H1 (cell line): Measurements from ENCODE around the gene PLXNB2. TPM values are rescaled to one million over a fixed set of nuclear protein-coding genes. Genes with fewer than 3 reads are reported as not detected.

Source experiments
- CTCF ChIA-PET: fragments of 300-600 bp; sonication (Branson Sonifier 250); formaldehyde crosslinking; loops from one replicate; lab custom pipeline; 2021; ENCODE audit not compliant: partially characterized antibody; lab: Charles Lee
- POLR2A ChIA-PET: fragments of 300-600 bp; sonication (Branson Sonifier 250); formaldehyde crosslinking; loops from one replicate; lab custom pipeline; 2021; ENCODE audit warnings: inconsistent platforms; ENCODE audit not compliant: partially characterized antibody; lab: Charles Lee
- DNase-seq, 2 experiments: peaks; one replicate each; pipeline versions ENCODE4 v3.0.0 to v3.0.0-alpha.2; 2010 to 2022; ENCODE audit warnings: low spot score in 2 of 2, low read depth in 1 of 2, mixed read lengths in 1 of 2
- FAIRE-seq: peaks from 2 replicates; lab custom pipeline; 2011; peaks lifted over from hg19 to GRCh38; lab: Jason Lieb, UNC
- H2AFZ ChIP-seq: 2 replicates; pipeline ENCODE4 v1.8.1; 2012; ENCODE audit warnings: low read length, inconsistent platforms
- H2AK5ac ChIP-seq: 2 replicates; pipeline ENCODE4 v1.6.1; 2013; ENCODE audit warnings: low read depth, low read length
- H2BK120ac ChIP-seq: replicated peaks from 2 replicates; pipeline ENCODE3; 2013; ENCODE audit warnings: low read depth, low read length, inconsistent platforms
- H2BK12ac ChIP-seq: 2 replicates; pipeline ENCODE4 v1.6.1; 2013; ENCODE audit warnings: low read depth, low read length
- H2BK15ac ChIP-seq: 2 replicates; pipeline ENCODE4 v1.6.1; 2013; ENCODE audit warnings: low read length
- H2BK20ac ChIP-seq: 2 replicates; pipeline ENCODE4 v1.6.1; 2013; ENCODE audit warnings: low read length
- H2BK5ac ChIP-seq: 2 replicates; pipeline ENCODE4 v1.6.1; 2013; ENCODE audit warnings: low read depth, low read length
- H3K14ac ChIP-seq: 2 replicates; pipeline ENCODE4 v1.6.1; 2013; ENCODE audit warnings: inconsistent platforms; ENCODE audit not compliant: insufficient read length
- H3K18ac ChIP-seq: 2 replicates; pipeline ENCODE4 v1.6.1; 2013; ENCODE audit warnings: low read length; ENCODE audit errors: extremely low read depth
- H3K23ac ChIP-seq: 2 replicates; pipeline ENCODE4 v1.6.1; 2013; ENCODE audit warnings: inconsistent platforms; ENCODE audit not compliant: insufficient read length
- H3K23me2 ChIP-seq: 2 replicates; pipeline ENCODE4 v1.6.1; 2013; ENCODE audit warnings: low read depth, low read length
- H3K27ac ChIP-seq: 2 replicates; pipeline ENCODE4 v1.6.1; 2011; ENCODE audit warnings: low read depth, low read length, inconsistent platforms
- H3K27me3 ChIP-seq, 4 experiments: replicated peaks in 1 of 4; 1 replicate in 1 of 4; 2 replicates in 3 of 4; pipeline versions ENCODE4 v1.6.1 to v1.8.1; 2011 to 2013; ENCODE audit warnings: low read length in 3 of 4, mild to moderate bottlenecking in 3 of 4, inconsistent platforms in 2 of 4, mixed read lengths in 2 of 4, moderate library complexity in 1 of 4; ENCODE audit not compliant: control insufficient read depth in 3 of 4, insufficient read depth in 3 of 4; ENCODE audit errors: extremely low read depth in 1 of 4
- H3K36me3 ChIP-seq, 4 experiments: 2 replicates each; pipeline versions ENCODE4 v1.6.1 to v1.8.1; 2011 to 2013; ENCODE audit warnings: mild to moderate bottlenecking in 4 of 4, low read length in 3 of 4, moderate library complexity in 2 of 4, control low read depth in 1 of 4, inconsistent platforms in 1 of 4; ENCODE audit not compliant: insufficient read depth in 4 of 4, control insufficient read depth in 2 of 4
- H3K4ac ChIP-seq: replicated peaks from 2 replicates; pipeline ENCODE3; 2013; ENCODE audit warnings: low read length, low read depth, mixed read lengths, inconsistent platforms; ENCODE audit not compliant: insufficient read length
- H3K4me1 ChIP-seq, 4 experiments: replicated peaks in 1 of 4; 1 replicate in 1 of 4; 2 replicates in 3 of 4; pipeline versions ENCODE4 v1.6.1 to v1.8.1; 2011 to 2013; ENCODE audit warnings: low read length in 3 of 4, inconsistent platforms in 2 of 4, mixed read lengths in 1 of 4; ENCODE audit not compliant: insufficient read depth in 4 of 4, control insufficient read depth in 3 of 4
- H3K4me2 ChIP-seq, 2 experiments: 2 replicates each; pipeline versions ENCODE4 v1.6.1 to v1.8.1; 2011 to 2013; ENCODE audit warnings: low read depth in 2 of 2, low read length in 2 of 2, control low read depth in 1 of 2, inconsistent platforms in 1 of 2, mild to moderate bottlenecking in 1 of 2; ENCODE audit not compliant: insufficient read depth in 1 of 2
- H3K4me3 ChIP-seq, 4 experiments: fragments of 200-600, 300-600 bp in 1 of 4; sonication (generic), shearing (Covaris generic), sonication (Bioruptor Twin) in 1 of 4; 2 replicates each; pipeline versions ENCODE4 v1.5.1 to v1.8.1; 2011 to 2016; ENCODE audit warnings: low read length in 4 of 4, low read depth in 3 of 4, control low read depth in 2 of 4, inconsistent platforms in 2 of 4, mild to moderate bottlenecking in 2 of 4, mixed read lengths in 1 of 4, moderate library complexity in 1 of 4; ENCODE audit not compliant: insufficient read depth in 2 of 4; ENCODE audit errors: extremely low read depth in 1 of 4
- H3K56ac ChIP-seq: replicated peaks from 2 replicates; pipeline ENCODE3; 2013; ENCODE audit warnings: low read depth, mild to moderate bottlenecking, mixed read lengths, low read length, inconsistent platforms; ENCODE audit not compliant: insufficient read length
- H3K79me1 ChIP-seq: 2 replicates; pipeline ENCODE4 v1.6.1; 2013; ENCODE audit warnings: low read depth, low read length, control low read depth
- H3K79me2 ChIP-seq, 2 experiments: 2 replicates each; pipeline versions ENCODE4 v1.6.1 to v1.8.1; 2012 to 2013; ENCODE audit warnings: low read length in 2 of 2, mild to moderate bottlenecking in 2 of 2, inconsistent platforms in 1 of 2; ENCODE audit not compliant: insufficient read depth in 2 of 2, control insufficient read depth in 1 of 2
- H3K9ac ChIP-seq, 4 experiments: replicated peaks in 1 of 4; 1 replicate in 1 of 4; 2 replicates in 3 of 4; pipeline versions ENCODE4 v1.6.1 to v1.8.1; 2011 to 2013; ENCODE audit warnings: low read depth in 3 of 4, low read length in 3 of 4, control low read depth in 2 of 4, mild to moderate bottlenecking in 2 of 4, moderate library complexity in 2 of 4, inconsistent platforms in 1 of 4; ENCODE audit errors: extremely low read depth in 1 of 4
- H3K9me3 ChIP-seq, 2 experiments: 2 replicates each; pipeline versions ENCODE4 v1.6.1 to v1.8.1; 2012 to 2013; ENCODE audit warnings: mild to moderate bottlenecking in 2 of 2, moderate library complexity in 2 of 2, control low read depth in 1 of 2, inconsistent platforms in 1 of 2, low read depth in 1 of 2, low read length in 1 of 2, mixed read lengths in 1 of 2; ENCODE audit not compliant: insufficient read depth in 2 of 2
- H4K20me1 ChIP-seq, 2 experiments: replicated peaks in 1 of 2; 2 replicates each; pipeline versions ENCODE3 to v1.8.1; 2011 to 2013; ENCODE audit warnings: inconsistent platforms in 2 of 2, low read length in 2 of 2, mild to moderate bottlenecking in 1 of 2; ENCODE audit not compliant: insufficient read depth in 2 of 2, control insufficient read depth in 1 of 2
- H4K5ac ChIP-seq: 2 replicates; pipeline ENCODE4 v1.6.1; 2013; ENCODE audit warnings: low read length, low read depth, mixed read lengths, inconsistent platforms; ENCODE audit not compliant: insufficient read length
- H4K8ac ChIP-seq: 2 replicates; pipeline ENCODE4 v1.8.0; 2013; ENCODE audit warnings: mild to moderate bottlenecking, moderate library complexity, low read length, inconsistent platforms; ENCODE audit not compliant: insufficient read depth; ENCODE audit errors: extremely low read depth
- H4K91ac ChIP-seq: replicated peaks from 2 replicates; pipeline ENCODE3; 2013; ENCODE audit warnings: low read length, mixed read lengths, inconsistent platforms; ENCODE audit not compliant: insufficient read length
- EGR1 ChIP-seq: IDR thresholded peaks from 2 replicates; pipeline ENCODE4 v1.6.1; 2011; ENCODE audit warnings: low read depth, low read length, borderline replicate concordance
- EZH2 ChIP-seq: fragments of 200-600 bp; sonication (generic); IDR thresholded peaks from 2 replicates; pipeline ENCODE4 v1.7.1; 2012; ENCODE audit warnings: low read depth, mild to moderate bottlenecking, moderate library complexity, low read length, inconsistent platforms; ENCODE audit not compliant: severe bottlenecking
- FOSL1 ChIP-seq: IDR thresholded peaks from 2 replicates; pipeline ENCODE4 v1.6.1; 2011; ENCODE audit warnings: mild to moderate bottlenecking, low read depth, low read length, moderate library complexity; ENCODE audit not compliant: insufficient read depth
- GTF2F1 ChIP-seq: IDR thresholded peaks from 2 replicates; pipeline ENCODE4 v1.6.1; 2012; ENCODE audit warnings: low read depth, low read length, improper control_type of control experiment, borderline replicate concordance
- NANOG ChIP-seq: IDR thresholded peaks from 2 replicates; pipeline ENCODE4 v1.6.1; 2011; ENCODE audit warnings: low read length, low read depth, mild to moderate bottlenecking, inconsistent platforms; ENCODE audit not compliant: insufficient read depth, poor library complexity, severe bottlenecking
- SIN3A ChIP-seq, 2 experiments: IDR thresholded peaks in 1 of 2; conservative IDR thresholded peaks in 1 of 2; 2 replicates each; pipeline ENCODE4 v1.6.1; 2011 to 2012; ENCODE audit warnings: low read length in 2 of 2, improper control_type of control experiment in 1 of 2, low read depth in 1 of 2, mild to moderate bottlenecking in 1 of 2
- TBP ChIP-seq: IDR thresholded peaks from 2 replicates; pipeline ENCODE4 v1.6.1; 2011; ENCODE audit warnings: low read depth, low read length, improper control_type of control experiment
- ZNF274 ChIP-seq: IDR thresholded peaks from 2 replicates; pipeline ENCODE4 v1.7.0; 2012; ENCODE audit warnings: low read length, borderline replicate concordance; ENCODE audit errors: extremely low read depth
- WGBS, 2 experiments: shearing (Covaris generic) in 1 of 2; methylation state at CpG; one replicate each; pipeline versions ENCODE4 v1.1.6 to v1.1.7; 2013 to 2015; ENCODE audit warnings: low lambda C conversion rate in 2 of 2, mixed read lengths in 2 of 2, inconsistent platforms in 1 of 2, low coverage in 1 of 2, missing lambda C conversion rate in 1 of 2; ENCODE audit not compliant: insufficient replicate concordance in 2 of 2, insufficient coverage in 1 of 2, insufficient read length in 1 of 2; ENCODE audit errors: extremely low coverage in 1 of 2, missing lambda C conversion rate in 1 of 2; 5-methylcytosine and 5-hydroxymethylcytosine counted together
- polyA plus RNA-seq, 7 experiments: library from polyadenylated mRNA; depleted of rRNA in 3 of 7; stranded (reverse) in 5 of 7; unstranded in 2 of 7; fragments of >200 nt in 5 of 7; fragments of 200-250 nt in 2 of 7; gene quantifications; 1 replicate in 5 of 7; 2 replicates in 1 of 7; 4 replicates in 1 of 7; pipeline versions ENCODE4 v1.2.1 to v1.2.3, GENCODE V29; 2011 to 2013; ENCODE audit warnings: missing spikeins in 2 of 7, mixed read lengths in 2 of 7
- total RNA-seq: library from RNA; stranded (reverse); fragmentation: NEBNext Ultra II Directional; extraction: Animal tissue kit (Norgen Biotek cat#: 25700); gene quantifications from 2 replicates; pipeline ENCODE4 v1.2.1, GENCODE V29; 2021
- TF ChIP-seq, protein P1 (sequence below): IDR thresholded peaks from 2 replicates; pipeline ENCODE4 v1.6.1; 2012; ENCODE audit warnings: inconsistent platforms
- TF ChIP-seq, protein P2 (sequence below): IDR thresholded peaks from 2 replicates; pipeline ENCODE4 v1.6.1; 2011; ENCODE audit warnings: low read length, improper control_type of control experiment

Gene PLXNB2
- total and polyA plus RNA-seq, 2 of the 8 experiments (the other 6 are each of a cell fraction or from before 2014, with no cell fraction given): 58.3 to 92.8 TPM

DNA sequence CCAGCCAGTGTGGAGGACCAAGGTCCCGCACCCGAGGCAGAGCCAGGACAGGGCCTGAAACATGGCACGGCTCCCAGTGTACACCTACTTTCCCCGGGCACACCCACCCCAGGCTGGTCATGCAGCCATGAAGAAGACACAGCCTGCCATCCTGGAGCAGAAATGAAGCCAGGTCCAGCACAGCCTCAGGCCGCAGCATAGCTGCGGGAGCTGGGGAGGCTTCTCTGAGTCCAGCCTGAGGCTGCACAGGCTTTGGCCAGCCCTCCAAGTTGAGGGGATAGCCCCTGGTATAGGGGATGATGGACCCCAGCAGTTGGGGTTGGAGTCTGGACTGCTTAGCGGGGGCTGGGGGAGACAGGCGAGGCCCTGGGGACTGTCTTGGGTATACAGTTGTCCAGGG, 53.5 kb downstream of the PLXNB2 start:
- Histone ChIP-seq H3K9ac (no peak overlapping the region), H3K9me3 (no peaks in the 10 kb centered on the region), H3K27ac (no peak overlapping the region), H2AFZ (no peak overlapping the region), H2BK20ac (no peak overlapping the region), H2AK5ac (no peak overlapping the region), H2BK12ac (no peak overlapping the region), H4K91ac (no peak overlapping the region), H3K56ac (no peak overlapping the region), H4K5ac (no peak overlapping the region), H3K4me3 (no peak overlapping the region), H2BK5ac (no peak overlapping the region), H3K18ac (no peak overlapping the region), H3K23me2 (peaks cover 12% of the 10 kb centered on the region), H3K79me1 (0 out of 2 replicates have a peak, but pooled peaks cover 3% of the 10 kb centered on the region), H2BK120ac (no peak overlapping the region), H3K27me3 (no peaks in the 10 kb centered on the region), H3K4me2 (no peak overlapping the region), H3K4ac (no peak overlapping the region), H2BK15ac (no peak overlapping the region), H3K4me1 (peaks cover 0 to 10% (median 6%) of the 10 kb centered on the region in 4 experiments; a peak in 6 of 7 replicates), H4K8ac (no peak overlapping the region), H3K79me2 (no peaks in the 10 kb centered on the region), H4K20me1 (peaks cover 1 to 12% of the 10 kb centered on the region in 2 experiments), H3K36me3 (no peaks in the 10 kb centered on the region), H3K14ac (no peak overlapping the region), H3K23ac (no peak overlapping the region)
- 80% methylated on average over 8 of the region's 8 CpGs; no CpG with 5 or more reads in 1 of the 2 experiments for WGBS, 2 experiments
- CTCF ChIA-PET: interaction anchor here (1.9 kb wide), 1 partner anchor 197 kb away, joined by 6 read pairs; no protein-coding TSS in a partner anchor
- FAIRE-seq (no peak), DNase-seq (no peak)
- POLR2A ChIA-PET: no interaction called here
- TF ChIP-seq, protein P1, sequence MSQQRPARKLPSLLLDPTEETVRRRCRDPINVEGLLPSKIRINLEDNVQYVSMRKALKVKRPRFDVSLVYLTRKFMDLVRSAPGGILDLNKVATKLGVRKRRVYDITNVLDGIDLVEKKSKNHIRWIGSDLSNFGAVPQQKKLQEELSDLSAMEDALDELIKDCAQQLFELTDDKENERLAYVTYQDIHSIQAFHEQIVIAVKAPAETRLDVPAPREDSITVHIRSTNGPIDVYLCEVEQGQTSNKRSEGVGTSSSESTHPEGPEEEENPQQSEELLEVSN: no peak
- TF ChIP-seq GTF2F1 (no peak), NANOG (no peak), FOSL1 (no peak), EGR1 (no peak), TBP (no peak), EZH2 (no peak), ZNF274 (no peak), SIN3A (conservative IDR thresholded peaks at IDR 0.05 in 1 of 2, IDR thresholded peaks at IDR 0.05 in 1 of 2; ENCODE audit: low read depth in 1 of 2, low read length in 2 of 2) (no peak)
- TF ChIP-seq, protein P2, sequence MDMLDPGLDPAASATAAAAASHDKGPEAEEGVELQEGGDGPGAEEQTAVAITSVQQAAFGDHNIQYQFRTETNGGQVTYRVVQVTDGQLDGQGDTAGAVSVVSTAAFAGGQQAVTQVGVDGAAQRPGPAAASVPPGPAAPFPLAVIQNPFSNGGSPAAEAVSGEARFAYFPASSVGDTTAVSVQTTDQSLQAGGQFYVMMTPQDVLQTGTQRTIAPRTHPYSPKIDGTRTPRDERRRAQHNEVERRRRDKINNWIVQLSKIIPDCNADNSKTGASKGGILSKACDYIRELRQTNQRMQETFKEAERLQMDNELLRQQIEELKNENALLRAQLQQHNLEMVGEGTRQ: no peak
